Activated T-cell treated with anti-CD3 and anti-CD28 coated beads for 4 hours (primary cell): ENCODE results near the gene SBNO2.

ENCODE experiments used
- DNase-seq: peaks from one replicate; pipeline ENCODE4 v3.0.0-alpha.2; 2020

Gene SBNO2

GRCh38 chr19:1168572-1169410, 5.3 kb downstream of the SBNO2 start:
- DNase-seq = no peak

GRCh38 chr19:1167687-1168571, 6.1 kb downstream of the SBNO2 start:
- DNase-seq = no peak

- DNase-seq = no peak
Measured at GRCh38 chr19:1166872-1167573, 7.0 kb downstream of the SBNO2 start.

- no peak for DNase-seq
Measured at GRCh38 chr19:1164684-1165531, 9.2 kb downstream of the SBNO2 start.

GRCh38 chr19:1163934-1164683, 10.0 kb downstream of the SBNO2 start:
- DNase-seq = no peak

GRCh38 chr19:1163283-1163933, 10.7 kb downstream of the SBNO2 start:
- no peak for DNase-seq

GRCh38 chr19:1162404-1163282, 11.4 kb downstream of the SBNO2 start:
- no peak for DNase-seq

GRCh38 chr19:1161716-1162115, 12.4 kb downstream of the SBNO2 start:
- DNase-seq = no peak

GRCh38 chr19:1159864-1160595, 14.0 kb downstream of the SBNO2 start:
- no peak for DNase-seq

- DNase-seq = no peak
Measured at GRCh38 chr19:1158885-1159448, 15.1 kb downstream of the SBNO2 start.

- no peak for DNase-seq
Measured at GRCh38 chr19:1157931-1158884, 15.9 kb downstream of the SBNO2 start.

GRCh38 chr19:1156830-1157615, 17.0 kb downstream of the SBNO2 start:
- no peak for DNase-seq

GRCh38 chr19:1156305-1156801, 17.7 kb downstream of the SBNO2 start:
- DNase-seq = no peak

GRCh38 chr19:1155352-1156304, 18.4 kb downstream of the SBNO2 start:
- no peak for DNase-seq

- DNase-seq = no peak
Measured at GRCh38 chr19:1154731-1155351, 19.2 kb downstream of the SBNO2 start.
